GM08714 (cell line): ENCODE results near the gene PCNA.

Experiments used
- H3K4me3 ChIP-seq: fragments of 200-500 bp; sonication (Bioruptor generic); 2 replicates; pipeline ENCODE4 v1.5.1; 2014; ENCODE audit warnings: mild to moderate bottlenecking, low read length, inconsistent platforms
- ZNF274 ChIP-seq: IDR thresholded peaks from 2 replicates; pipeline ENCODE4 v1.6.1; 2012; ENCODE audit warnings: mild to moderate bottlenecking, low read depth, low read length

PCNA gene

DNA sequence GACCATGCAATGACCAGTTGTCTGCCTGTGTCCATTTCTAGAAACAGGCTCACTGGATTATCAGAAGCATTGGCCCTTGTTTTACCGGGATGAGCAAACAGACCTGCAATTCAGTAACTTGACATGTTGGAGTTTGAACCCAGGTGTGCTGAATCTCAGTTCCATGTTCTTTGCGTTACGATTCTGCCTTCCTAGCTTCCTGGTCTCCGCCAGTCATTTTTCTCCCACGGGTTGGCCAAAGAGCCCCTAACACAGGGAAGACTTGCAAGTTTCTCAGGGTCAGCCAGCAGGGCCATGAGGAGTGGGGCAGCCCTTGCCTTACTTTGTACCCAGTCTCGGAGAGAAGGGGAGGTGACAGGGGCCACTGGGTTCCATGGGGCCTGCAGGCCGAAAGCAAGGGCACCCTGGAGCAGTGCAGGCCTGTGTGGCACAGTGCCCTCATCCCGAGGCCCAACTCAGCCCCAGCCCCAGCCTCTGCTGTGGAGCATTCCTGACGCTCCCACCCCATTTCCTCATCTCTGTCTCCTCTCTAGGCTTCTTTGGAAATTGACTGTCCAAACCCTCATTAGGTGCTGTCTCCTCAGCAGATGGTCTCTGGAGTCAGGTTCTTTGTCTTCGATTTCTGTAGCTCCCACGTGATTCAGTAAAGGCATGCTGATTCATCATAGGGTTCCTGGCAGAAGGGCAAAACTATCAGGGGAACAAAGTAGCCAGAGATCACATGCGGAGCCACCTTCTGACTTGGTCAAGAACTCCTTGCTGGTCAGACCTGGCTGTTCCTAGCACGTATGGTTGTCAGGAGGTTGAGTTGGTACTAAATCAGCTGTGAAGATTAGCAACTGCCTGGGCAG, 30.7 kb upstream of the PCNA start:
- TF ChIP-seq ZNF274, result no peak

DNA sequence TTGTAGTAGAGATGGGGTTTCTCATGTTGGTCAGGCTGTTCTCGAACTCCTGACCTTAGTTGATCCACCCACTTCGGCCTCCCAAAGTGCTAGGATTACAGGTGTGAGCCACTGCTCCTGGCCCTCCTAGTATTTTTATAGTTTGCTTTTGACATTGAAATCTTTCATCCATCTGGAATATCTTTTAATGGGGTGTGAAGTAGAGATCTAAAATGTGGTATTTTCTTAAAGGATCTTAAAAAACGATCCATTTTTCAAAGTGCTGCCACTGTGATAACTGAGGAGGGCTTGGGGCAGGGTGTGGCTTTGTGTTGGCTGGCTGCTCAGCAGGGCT, 30.1 kb upstream of the PCNA start:
- H3K4me3 ChIP-seq, result no peak overlapping the region
- no peak for TF ChIP-seq ZNF274

More for the DNA sequence above, 30.7 kb upstream of the PCNA start:
- H3K4me3 ChIP-seq, result no peak overlapping the region

DNA sequence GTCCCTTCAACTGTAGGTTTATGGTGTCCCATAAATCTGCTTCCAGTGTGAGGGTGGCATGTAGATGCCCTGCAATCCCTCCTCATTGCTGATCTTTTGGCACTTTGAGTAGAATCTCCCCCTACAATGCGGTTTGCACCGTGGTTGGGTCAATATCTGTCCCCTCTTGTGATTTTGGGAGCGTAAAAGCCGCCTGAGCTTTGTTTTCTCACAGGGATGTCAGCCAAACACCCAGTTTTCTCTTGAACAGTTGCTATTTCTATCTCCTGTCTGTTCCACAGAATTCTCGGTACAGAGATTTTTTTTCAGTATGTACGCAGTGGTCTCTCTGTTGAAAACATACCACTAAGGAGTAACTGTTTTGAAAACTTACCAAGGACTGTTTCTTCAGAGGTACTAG, 28.8 kb upstream of the PCNA start:
- H3K4me3 ChIP-seq, result no peak overlapping the region
- TF ChIP-seq ZNF274, result no peak

DNA sequence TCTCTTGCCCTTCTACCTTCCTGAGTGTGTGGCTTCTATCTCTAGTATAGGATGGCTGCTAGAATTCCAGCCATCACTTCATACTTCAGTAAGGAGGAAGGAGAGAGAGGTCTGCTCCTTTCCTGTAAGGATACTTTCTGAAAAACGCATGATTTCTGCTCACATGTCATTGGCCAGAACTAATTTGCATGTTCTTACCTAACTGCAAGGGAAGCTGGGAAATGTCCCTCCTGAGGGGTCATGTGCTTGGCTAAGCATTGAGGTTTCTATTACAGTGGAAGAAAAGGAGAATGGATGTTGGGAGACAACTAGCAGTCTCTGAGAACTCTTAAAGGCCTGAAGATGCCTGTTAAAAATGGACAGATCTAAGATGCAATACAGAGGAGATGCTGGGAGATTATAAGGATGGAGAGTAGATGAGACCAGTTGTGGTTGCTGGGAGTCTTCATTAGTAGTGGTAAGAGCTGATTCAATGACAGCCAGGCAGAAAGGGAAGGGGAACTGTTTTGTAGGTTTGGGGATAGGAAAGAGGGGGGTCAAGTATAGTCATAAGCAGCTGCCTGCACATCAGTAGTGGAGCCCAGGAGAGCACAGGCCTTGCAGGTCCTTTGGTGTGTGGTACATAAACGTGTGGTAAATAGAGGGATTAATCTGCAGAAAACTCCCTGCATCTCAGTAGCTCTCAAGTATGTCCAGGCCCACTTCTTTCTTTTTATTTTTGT, 27.3 kb upstream of the PCNA start:
- H3K4me3 ChIP-seq, result no peak overlapping the region
- no peak for TF ChIP-seq ZNF274

DNA sequence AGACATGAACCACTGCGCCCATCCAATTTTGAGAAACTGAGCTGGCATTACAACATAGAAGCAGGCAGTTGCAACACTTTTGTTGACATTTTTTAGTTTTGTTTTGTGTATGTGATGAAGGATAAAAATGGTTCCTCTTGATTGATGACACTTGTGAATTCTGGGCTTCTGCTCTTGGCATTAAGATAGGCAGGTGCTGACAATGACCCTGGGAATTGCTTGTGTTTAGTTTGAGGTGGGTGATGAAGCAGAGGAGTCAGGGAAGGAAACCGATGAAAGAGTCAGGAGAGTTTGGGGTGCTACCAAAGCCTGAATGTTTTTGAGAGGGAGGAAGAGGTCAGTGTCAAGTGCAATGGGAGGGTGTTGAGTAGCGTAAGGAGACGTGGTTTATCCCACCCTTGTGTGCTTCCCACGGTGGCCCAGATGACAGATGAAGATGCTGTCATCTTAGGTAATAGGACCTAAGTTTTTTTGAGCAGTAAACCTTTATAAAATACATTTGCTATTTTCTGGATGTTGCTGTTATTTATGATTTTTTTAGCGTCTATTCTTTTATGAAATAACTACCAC, 26.4 kb upstream of the PCNA start:
- no peak for TF ChIP-seq ZNF274
- H3K4me3 ChIP-seq, result no peak overlapping the region

DNA sequence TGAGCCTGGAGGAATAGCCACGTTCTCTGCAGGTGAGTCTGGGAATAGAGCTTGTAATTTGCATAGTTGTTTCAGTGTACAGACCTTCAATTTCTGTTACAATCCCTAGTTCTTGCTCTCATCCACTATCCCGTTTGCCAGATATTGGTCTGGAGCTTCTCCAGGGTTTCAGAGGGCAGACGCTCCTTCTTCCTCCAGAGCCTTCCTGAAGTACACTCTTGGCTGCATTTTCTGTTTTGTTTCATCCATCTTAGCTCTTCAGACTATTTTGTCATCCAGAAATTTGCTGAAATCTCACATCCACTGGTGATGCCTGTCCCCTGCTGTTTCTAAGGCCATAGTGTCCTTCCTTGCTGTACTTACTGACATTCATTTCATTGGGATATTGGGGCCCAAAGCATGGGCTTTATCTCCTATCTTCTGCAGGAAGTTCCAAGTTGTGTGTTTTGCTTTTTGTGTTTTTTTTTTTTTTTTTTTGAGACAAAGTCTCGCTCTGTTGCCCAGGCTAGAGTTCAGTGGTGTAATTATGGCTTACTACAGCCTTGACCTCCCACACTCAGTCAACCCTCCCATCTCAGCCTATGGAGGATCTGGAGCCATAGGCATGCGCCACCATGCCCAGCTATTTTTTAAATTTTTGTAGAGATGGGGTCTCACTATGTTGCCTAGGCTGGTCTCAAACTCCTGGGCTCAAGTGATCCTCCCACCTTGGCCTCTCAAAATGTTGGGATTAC, 25.8 kb upstream of the PCNA start:
- TF ChIP-seq ZNF274, result no peak
- no peak overlapping the region; the same call in 1 of the 2 replicates for H3K4me3 ChIP-seq

DNA sequence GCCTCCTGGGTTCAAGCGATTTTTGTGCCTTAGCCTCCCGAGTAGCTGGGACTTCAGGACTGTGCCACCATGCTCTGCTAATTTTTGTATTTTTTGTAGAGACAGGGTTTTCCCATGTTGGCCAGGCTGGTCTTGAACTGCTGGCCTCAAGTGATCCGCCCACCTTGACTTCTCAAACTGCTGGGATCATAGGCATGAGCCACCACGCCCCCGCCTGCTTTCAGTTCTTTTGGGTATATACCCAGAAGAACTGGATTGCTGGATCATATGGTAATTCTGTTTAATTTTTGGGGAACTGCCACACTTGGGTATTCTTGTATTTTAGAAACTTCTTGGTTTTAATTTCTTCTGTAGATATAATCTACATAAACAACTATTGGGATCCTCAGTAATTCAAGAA, 24.1 kb upstream of the PCNA start:
- H3K4me3 ChIP-seq, result no peak overlapping the region
- TF ChIP-seq ZNF274, result no peak

DNA sequence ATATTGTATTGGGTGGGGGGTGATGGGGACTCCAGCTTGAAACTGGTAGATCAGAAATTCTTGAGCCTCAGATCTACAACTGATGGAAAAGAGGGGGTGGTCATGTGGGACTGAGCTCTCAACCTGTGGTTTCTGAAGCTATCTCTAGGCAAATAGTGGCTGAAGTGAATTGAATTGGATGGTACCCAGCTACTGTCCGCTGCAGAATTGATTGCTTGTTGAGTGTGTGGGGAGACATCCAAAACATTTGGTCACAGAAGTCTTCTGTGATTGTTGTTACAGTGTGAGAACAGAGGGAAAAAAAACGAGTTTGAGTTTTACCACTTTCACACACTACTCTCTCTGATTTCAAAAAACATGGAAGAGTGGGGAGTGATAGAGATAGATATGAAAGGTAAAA, 21.9 kb upstream of the PCNA start:
- H3K4me3 ChIP-seq, result no peak overlapping the region
- TF ChIP-seq ZNF274, result no peak

DNA sequence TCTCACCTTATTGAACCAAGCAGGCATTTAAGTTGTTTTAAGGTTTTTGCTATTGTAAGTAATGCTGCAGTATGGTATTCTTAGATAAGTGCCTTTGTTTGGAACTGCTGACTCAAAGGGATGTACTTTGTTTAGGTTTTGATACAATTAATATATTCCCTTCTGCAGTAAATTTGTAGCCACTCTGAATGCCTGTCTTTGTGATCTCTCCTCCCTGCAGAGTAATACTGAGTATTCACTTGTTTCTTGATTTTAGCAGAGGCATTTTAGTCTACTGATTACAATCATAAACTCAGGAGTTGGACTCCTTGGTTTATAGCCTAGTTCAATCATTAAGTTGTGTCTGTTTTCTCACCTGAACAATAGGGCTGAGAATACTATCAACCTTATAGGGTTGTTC, 20.4 kb upstream of the PCNA start:
- no peak overlapping the region for H3K4me3 ChIP-seq
- no peak for TF ChIP-seq ZNF274

DNA sequence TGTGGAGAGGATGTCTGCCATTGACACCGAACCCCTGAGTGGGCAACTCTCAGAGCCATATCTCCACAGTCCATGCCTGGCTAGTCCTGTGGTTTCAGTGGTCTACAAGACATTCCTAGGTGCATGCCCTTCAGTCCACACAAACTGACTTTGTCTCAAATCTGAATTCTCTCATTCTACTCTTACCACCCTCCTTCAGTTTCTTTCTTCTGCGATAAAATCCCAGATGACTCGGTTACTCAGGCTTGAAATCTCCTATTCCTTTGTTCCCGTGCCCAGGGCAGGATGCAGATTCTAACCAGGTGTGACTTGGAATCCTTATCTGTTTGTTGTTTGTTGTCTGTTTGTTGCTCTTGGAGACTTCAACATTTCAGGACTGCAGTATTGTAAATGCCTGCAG, 16.3 kb upstream of the PCNA start:
- TF ChIP-seq ZNF274, result no peak
- no peak overlapping the region for H3K4me3 ChIP-seq

DNA sequence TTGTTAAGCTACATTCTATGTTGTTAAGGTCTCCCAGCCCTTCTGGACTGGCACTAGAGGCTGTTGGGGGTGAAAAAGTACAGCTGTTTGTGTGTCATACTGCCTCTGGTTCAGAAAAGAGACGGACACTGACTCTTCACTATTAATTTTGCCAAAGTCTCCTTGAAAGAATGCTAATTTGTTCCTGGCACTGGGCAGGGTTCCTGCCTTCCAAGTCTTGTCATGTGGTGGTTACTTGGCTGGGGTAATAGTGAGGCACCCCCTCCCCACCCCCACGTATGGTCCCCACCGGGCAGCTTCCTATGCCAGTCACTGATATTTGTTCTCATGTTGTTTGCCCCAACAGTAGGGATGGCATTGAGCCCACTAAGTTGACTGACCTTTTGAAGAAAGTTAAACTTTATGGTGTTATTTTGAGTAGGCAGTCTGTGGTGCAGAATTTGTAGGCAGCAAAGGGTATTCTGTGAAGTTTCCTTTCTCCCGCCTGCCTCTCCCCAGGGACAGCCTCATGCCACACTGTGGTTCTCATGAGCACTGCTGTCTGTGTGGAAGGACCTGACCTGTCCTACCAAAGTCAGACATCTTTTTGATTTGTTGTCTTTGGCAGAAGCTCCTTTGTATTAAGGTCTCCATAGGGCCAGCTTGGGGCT, 15.7 kb upstream of the PCNA start:
- H3K4me3 ChIP-seq, result no peak overlapping the region
- no peak for TF ChIP-seq ZNF274

DNA sequence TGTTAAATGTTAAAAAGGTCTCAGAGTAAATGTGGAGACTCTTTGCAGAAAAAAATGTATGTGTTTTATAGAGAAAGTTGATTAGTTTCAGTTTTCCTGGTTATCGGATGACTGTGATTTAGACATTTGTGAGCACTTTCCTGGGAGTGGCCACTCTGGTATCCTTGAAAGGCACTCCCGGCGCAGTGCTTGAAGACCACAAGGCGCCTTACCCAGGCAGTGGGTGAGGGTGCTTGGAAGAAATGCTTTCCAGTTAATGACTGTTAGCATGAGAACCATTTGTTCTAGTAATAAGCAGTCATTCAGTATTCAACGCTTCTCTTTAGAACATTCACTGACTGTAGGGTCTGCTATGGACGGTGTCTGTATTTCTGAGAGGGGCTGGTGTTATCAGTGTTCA, 14.2 kb upstream of the PCNA start:
- no peak for TF ChIP-seq ZNF274
- no peak overlapping the region for H3K4me3 ChIP-seq

DNA sequence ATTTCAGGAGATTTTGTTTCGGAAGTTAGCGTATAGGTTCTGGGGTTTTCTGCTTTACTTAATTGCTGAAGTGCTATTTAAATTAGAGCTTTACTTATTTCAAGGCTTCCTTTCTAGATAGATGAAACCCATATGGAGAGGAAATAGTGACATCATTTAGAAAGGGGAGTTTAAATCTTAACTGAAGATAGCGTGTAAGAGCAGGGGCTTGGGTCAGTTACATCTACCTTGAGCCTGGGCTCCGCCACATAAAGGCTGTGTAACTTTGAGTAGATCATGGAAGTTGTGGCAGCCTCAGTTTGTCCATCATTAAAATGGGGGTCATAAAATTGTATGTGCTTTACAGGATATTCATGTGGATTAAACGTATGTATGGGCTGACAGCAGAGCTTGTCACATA, 11.7 kb upstream of the PCNA start:
- no peak for TF ChIP-seq ZNF274
- H3K4me3 ChIP-seq, result no peak overlapping the region

DNA sequence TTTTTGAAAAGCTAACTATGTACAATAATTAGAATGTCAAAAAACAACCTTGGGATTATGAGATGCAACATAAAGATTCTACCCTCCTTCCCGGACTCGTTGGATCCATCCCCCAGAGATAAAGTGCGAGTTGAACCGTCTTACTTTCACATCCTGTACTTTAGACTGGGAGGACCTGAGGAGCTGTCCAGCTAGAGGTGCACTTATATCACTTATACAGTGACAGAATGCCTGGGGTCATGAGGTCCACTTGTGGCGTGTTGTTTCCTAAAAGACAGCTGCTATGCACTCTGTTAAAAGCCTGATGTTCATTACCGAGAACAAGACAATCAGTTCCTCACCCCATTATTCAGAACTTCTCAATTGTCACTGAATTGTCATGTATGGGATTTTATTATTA, 9.1 kb upstream of the PCNA start:
- no peak overlapping the region; the same call in 1 of the 2 replicates for H3K4me3 ChIP-seq

DNA sequence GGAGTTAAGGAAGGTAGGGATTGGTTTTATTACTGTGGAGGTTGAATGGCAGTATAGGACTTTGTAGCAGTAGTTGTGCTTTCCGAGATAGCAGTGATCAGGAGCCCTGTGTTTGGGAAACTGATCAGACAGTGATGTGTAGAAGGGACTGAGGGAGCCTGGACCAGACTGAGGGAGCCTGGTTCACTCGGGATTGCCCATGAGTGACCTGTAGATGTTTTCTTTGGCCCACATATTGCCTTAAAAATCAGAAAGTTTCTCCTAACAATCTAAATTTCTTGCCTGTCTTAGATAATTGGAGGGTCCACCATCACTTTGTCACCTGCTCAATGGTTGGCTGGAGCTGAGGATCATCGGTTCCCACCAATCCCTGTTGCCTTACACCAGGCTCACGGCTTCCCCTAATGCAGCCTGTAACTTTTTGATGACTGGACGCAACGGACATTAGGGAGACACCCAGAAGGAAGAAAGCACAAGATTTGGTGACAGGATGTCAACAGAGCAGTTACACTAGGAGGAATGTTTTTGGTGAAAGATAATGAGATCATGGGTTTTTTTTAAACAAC, 8.2 kb upstream of the PCNA start:
- H3K4me3 ChIP-seq, result peak overlapping the region; percentile 82
- TF ChIP-seq ZNF274, result no peak

More for the DNA sequence above, 9.1 kb upstream of the PCNA start:
- no peak for TF ChIP-seq ZNF274
